Tibial nerve (tissue), 4 donors: ENCODE data around the gene MAN1B1. TPM values are rescaled to one million over a fixed set of nuclear protein-coding genes. Genes with fewer than 3 reads are reported as not detected.

Experiments
- DNase-seq, 2 donors: peaks; one replicate each; pipeline ENCODE4 v3.0.0-alpha.2; 2019; ENCODE audit warnings: low spot score in 2 of 2
- H3K27ac ChIP-seq, 4 donors: fragments of 200-600 bp; sonication (generic) in 3 of 4; one replicate each; pipeline ENCODE4 v1.5.1; 2017 to 2019; ENCODE audit warnings: mild to moderate bottlenecking in 1 of 4
- H3K27me3 ChIP-seq, 2 donors: fragments of 200-600 bp; sonication (generic) in 1 of 2; one replicate each; pipeline versions ENCODE4 v1.5.1 to v1.6.0; 2017 to 2019
- H3K36me3 ChIP-seq, 3 donors: fragments of 200-600 bp; sonication (generic); one replicate each; pipeline ENCODE4 v1.5.1; 2018 to 2019
- H3K4me1 ChIP-seq, 4 donors: fragments of 200-600 bp; sonication (generic) in 3 of 4; one replicate each; pipeline ENCODE4 v1.5.1; 2017 to 2019
- H3K4me3 ChIP-seq, 4 donors: fragments of 200-600 bp; sonication (generic) in 3 of 4; one replicate each; pipeline ENCODE4 v1.5.1; 2017 to 2019; ENCODE audit warnings: mild to moderate bottlenecking in 1 of 4, moderate library complexity in 1 of 4
- H3K9me3 ChIP-seq, 4 donors: fragments of 200-600 bp; sonication (generic) in 3 of 4; one replicate each; pipeline ENCODE4 v1.5.1; 2017 to 2019
- EP300 ChIP-seq, 2 donors: sonication (generic); formaldehyde crosslinking; IDR thresholded peaks; one replicate each; pipeline ENCODE4 v1.6.1; 2017; ENCODE audit warnings: antibody characterized with exemption in 2 of 2, mild to moderate bottlenecking in 1 of 2
- POLR2A ChIP-seq, 2 donors: fragments of 450-650 bp; IDR thresholded peaks; one replicate each; pipeline ENCODE4 v1.6.1; 2017; ENCODE audit warnings: antibody characterized with exemption in 2 of 2, mild to moderate bottlenecking in 2 of 2, moderate library complexity in 2 of 2
- WGBS, 2 donors: methylation state at CpG; one replicate each; pipeline ENCODE4 v1.1.5; 2018; 5-methylcytosine and 5-hydroxymethylcytosine counted together
- total RNA-seq, 4 donors: library from RNA; depleted of rRNA; stranded (reverse); fragments of >200 nt; gene quantifications; one replicate each; pipeline ENCODE4 v1.1.0, GENCODE V29; 2016
- TF ChIP-seq, protein P1 (sequence below), 5 experiments: fragments of 200-600 bp in 3 of 5; fragments of 450-650 bp in 2 of 5; sonication (generic) in 3 of 5; IDR thresholded peaks; one replicate each; pipeline ENCODE4 v1.5.1; 2016 to 2019; ENCODE audit warnings: antibody characterized with exemption in 5 of 5, mild to moderate bottlenecking in 3 of 5, moderate library complexity in 2 of 5

Gene MAN1B1
- total RNA-seq, 4 donors from 2014 or later = 47.3 to 58.1 (median 52.1) TPM

GRCh38 chr9:137095664-137096517 lies 9.1 kb downstream of the MAN1B1 start:
- no peak for TF ChIP-seq POLR2A (IDR thresholded peaks at IDR 0.05)
- TF ChIP-seq EP300 (IDR thresholded peaks at IDR 0.05) = no peak
- TF ChIP-seq, protein P1, sequence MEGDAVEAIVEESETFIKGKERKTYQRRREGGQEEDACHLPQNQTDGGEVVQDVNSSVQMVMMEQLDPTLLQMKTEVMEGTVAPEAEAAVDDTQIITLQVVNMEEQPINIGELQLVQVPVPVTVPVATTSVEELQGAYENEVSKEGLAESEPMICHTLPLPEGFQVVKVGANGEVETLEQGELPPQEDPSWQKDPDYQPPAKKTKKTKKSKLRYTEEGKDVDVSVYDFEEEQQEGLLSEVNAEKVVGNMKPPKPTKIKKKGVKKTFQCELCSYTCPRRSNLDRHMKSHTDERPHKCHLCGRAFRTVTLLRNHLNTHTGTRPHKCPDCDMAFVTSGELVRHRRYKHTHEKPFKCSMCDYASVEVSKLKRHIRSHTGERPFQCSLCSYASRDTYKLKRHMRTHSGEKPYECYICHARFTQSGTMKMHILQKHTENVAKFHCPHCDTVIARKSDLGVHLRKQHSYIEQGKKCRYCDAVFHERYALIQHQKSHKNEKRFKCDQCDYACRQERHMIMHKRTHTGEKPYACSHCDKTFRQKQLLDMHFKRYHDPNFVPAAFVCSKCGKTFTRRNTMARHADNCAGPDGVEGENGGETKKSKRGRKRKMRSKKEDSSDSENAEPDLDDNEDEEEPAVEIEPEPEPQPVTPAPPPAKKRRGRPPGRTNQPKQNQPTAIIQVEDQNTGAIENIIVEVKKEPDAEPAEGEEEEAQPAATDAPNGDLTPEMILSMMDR (IDR thresholded peaks at IDR 0.05) = peak in 1 of 5 experiments; percentile 26
- H3K27ac ChIP-seq = peak overlapping the region in 1 of 4 donors; percentile 65
- H3K4me3 ChIP-seq = no peak overlapping the region
- peaks cover 0 to 97% (median 8%) of the 10 kb centered on the region in 3 donors for H3K36me3 ChIP-seq
- no peaks in the 10 kb centered on the region for H3K4me1 ChIP-seq
- no peaks in the 10 kb centered on the region for H3K9me3 ChIP-seq
- DNase-seq = no peak
- 75 to 76% methylated on average over 30 of the region's 30 CpGs for WGBS, 2 donors
- no peaks in the 10 kb centered on the region for H3K27me3 ChIP-seq

GRCh38 chr9:137096785-137097546 lies 10.2 kb downstream of the MAN1B1 start:
- WGBS, 2 donors = 90 to 91% methylated on average over 26 to 31 of the region's 31 CpGs
- H3K36me3 ChIP-seq = peaks cover 8 to 97% (median 10%) of the 10 kb centered on the region in 3 donors

DNA sequence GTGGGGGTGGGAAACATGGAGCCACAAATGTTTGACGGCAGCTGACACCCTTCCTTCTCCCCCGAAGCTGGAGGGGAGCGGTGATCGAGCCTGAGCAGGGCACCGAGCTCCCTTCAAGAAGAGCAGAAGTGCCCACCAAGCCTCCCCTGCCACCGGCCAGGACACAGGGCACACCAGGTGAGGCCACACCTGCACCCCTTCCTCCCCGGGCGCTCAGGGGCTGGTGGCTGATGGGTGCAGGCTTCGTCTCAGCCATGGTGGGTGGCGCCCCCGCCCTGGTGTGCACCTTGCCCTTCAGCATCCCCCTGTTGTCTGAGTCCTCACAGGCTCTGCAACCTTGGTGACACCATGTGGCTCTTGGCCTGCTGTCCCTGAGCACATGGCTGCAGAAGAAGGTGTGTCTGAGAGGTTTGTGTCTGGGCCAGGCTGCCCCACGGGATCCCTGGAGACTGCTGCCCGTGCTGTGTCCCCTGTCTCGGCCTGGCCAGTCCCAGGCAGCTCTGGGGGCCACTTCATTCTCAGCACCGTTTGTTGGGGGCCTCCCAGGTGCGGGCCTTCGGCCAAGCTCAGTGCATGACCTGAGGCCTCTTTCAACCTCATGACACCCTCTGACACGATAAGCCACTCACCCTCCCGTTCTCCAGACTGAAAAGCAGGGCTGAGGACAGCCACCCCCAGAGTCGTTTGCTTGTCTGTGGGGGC lies 11.1 kb downstream of the MAN1B1 start:
- H3K4me1 ChIP-seq = no peaks in the 10 kb centered on the region
- H3K27ac ChIP-seq = no peak overlapping the region
- H3K9me3 ChIP-seq = no peaks in the 10 kb centered on the region
- H3K4me3 ChIP-seq = no peak overlapping the region
- no peak for DNase-seq
- H3K36me3 ChIP-seq = peaks cover 8 to 97% (median 14%) of the 10 kb centered on the region in 3 donors
- H3K27me3 ChIP-seq = no peaks in the 10 kb centered on the region
- no peak for TF ChIP-seq POLR2A (IDR thresholded peaks at IDR 0.05)
- TF ChIP-seq EP300 (IDR thresholded peaks at IDR 0.05) = no peak
- TF ChIP-seq, protein P1 (IDR thresholded peaks at IDR 0.05) = no peak
- WGBS, 2 donors = 87 to 91% methylated on average over 14 to 19 of the region's 20 CpGs

More at GRCh38 chr9:137096785-137097546, 10.2 kb downstream of the MAN1B1 start:
- Histone ChIP-seq H3K27me3 (no peaks in the 10 kb centered on the region), H3K27ac (no peak overlapping the region), H3K4me1 (no peaks in the 10 kb centered on the region), H3K4me3 (no peak overlapping the region), H3K9me3 (no peaks in the 10 kb centered on the region)
- no peak for DNase-seq
- TF ChIP-seq POLR2A (IDR thresholded peaks at IDR 0.05) (no peak), EP300 (IDR thresholded peaks at IDR 0.05) (no peak)
- TF ChIP-seq, protein P1 (IDR thresholded peaks at IDR 0.05) = no peak

- Histone ChIP-seq H3K4me3 (no peak overlapping the region), H3K36me3 (peaks cover 8 to 98% (median 21%) of the 10 kb centered on the region in 3 donors), H3K27ac (no peak overlapping the region), H3K4me1 (no peaks in the 10 kb centered on the region), H3K27me3 (no peaks in the 10 kb centered on the region), H3K9me3 (no peaks in the 10 kb centered on the region)
- 86 to 92% methylated on average over 10 to 14 of the region's 14 CpGs for WGBS, 2 donors
- no peak for DNase-seq
- TF ChIP-seq POLR2A (IDR thresholded peaks at IDR 0.05) (no peak), EP300 (IDR thresholded peaks at IDR 0.05) (no peak)
- TF ChIP-seq, protein P1 (IDR thresholded peaks at IDR 0.05) = no peak
These were observed 12.4 kb downstream of the MAN1B1 start for GRCh38 chr9:137099231-137099630.
